Measurements from ENCODE around the gene GSE1. TPM values are rescaled to one million over a fixed set of nuclear protein-coding genes. Genes with fewer than 3 reads are reported as not detected.

GSE1 gene
- total and polyA plus RNA-seq, 9 of the 15 experiments (the other 6 are each of a cell fraction or from before 2014, with no cell fraction given) = 12.2 to 244 (median 57.9) TPM

DNA sequence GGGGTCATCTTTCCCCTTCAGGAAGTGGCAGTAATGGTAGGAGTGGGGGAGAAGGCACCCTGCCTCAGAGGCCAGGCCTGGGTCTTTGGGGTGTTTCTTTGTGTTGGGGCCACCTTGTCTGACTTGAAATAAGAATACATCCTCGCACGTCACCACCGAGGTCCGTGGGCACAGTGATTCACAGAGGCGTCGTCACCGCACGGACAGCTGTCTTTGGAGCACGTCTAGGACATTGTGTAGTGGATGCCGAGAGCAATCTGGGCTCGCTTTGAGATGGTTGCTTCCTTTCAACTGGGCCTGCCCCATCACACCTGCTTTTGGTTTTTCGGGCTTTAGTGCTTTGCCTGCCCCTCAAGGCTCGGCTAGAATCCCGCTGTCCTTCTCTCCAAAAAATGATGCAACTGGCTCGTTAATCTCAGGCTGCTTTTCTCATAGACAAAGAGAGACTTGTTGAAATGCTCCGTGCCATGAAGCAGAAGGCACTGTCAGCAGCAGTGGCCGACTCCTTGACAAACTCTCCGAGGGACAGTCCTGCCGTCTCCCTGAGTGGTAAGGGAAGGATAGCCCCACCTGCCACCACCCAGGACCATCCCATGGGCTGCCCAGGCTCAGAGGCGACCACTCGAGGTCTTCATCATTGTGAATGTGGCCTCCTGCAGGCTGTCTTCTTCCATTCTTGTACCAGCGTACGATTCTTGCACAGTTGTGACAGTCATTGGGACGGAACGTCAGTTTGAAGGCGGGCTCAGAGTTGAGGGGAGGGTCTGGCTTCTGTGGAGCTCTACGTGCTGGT, 51.7 kb downstream of the GSE1 start:
- H3K4me2 ChIP-seq (ENCODE audit: insufficient read depth, low read length) = no peak overlapping the region

More for the DNA sequence above, 51.7 kb downstream of the GSE1 start:
- H3K79me2 ChIP-seq (ENCODE audit: control insufficient read depth, insufficient read depth, low read length) = peaks cover 20% of the 10 kb centered on the region
- TF ChIP-seq STAT5B (CRISPR knock-in tag; IDR thresholded peaks at IDR 0.05) (no peak), TCF3 (CRISPR knock-in tag; IDR thresholded peaks at IDR 0.05) (no peak), ZNF232 (CRISPR knock-in tag; IDR thresholded peaks at IDR 0.05) (no peak), ADNP (tag; IDR thresholded peaks at IDR 0.05) (no peak), HMGN3 (IDR thresholded peaks at IDR 0.05; ENCODE audit: borderline replicate concordance, extremely low read depth, insufficient read length, low read depth, low read length) (no peak), CBX3 (IDR thresholded peaks at IDR 0.05; ENCODE audit: borderline replicate concordance in 1 of 2, low read length in 2 of 2) (no peak)
- TF ChIP-seq, protein P1, sequence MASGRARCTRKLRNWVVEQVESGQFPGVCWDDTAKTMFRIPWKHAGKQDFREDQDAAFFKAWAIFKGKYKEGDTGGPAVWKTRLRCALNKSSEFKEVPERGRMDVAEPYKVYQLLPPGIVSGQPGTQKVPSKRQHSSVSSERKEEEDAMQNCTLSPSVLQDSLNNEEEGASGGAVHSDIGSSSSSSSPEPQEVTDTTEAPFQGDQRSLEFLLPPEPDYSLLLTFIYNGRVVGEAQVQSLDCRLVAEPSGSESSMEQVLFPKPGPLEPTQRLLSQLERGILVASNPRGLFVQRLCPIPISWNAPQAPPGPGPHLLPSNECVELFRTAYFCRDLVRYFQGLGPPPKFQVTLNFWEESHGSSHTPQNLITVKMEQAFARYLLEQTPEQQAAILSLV (tag; IDR thresholded peaks at IDR 0.05) = no peak
- intact Hi-C loops (cut with micrococcal nuclease) (no loop called here), in situ Hi-C loops (cut with MboI) (no loop called here)
- H3K27me3 ChIP-seq (ENCODE audit: control insufficient read depth in 2 of 2, insufficient read depth in 2 of 2, low read length in 2 of 2) = no peaks in the 10 kb centered on the region
- peak; percentile 19 for FAIRE-seq
- H3K27ac ChIP-seq (ENCODE audit: extremely low read depth, low read depth, low read length) = no peak overlapping the region
- peaks cover 99% of the 10 kb centered on the region for H3K36me3 ChIP-seq (ENCODE audit: control insufficient read depth, insufficient read depth, low read length)
- DNase-seq (ENCODE audit: extremely low read depth in 1 of 4, low spot score in 3 of 4) = no peak
- WGBS (ENCODE audit: insufficient coverage, low coverage, missing lambda C conversion rate) = 95% methylated on average over 24 of the region's 27 CpGs
- ATAC-seq = no peak
- no TSS peak for BruUV-seq (replicated peaks)
- H3K4me3 ChIP-seq = no peak overlapping the region
- ChIA-PET POLR2A (no interaction called here), CTCF (ENCODE audit: low intra/inter-chr PET ratio) (no interaction called here)
- no peaks in the 10 kb centered on the region for H3K9me3 ChIP-seq (replicated peaks; ENCODE audit: control insufficient read depth, insufficient read depth, low read depth, low read length)
- no peak overlapping the region for H2AFZ ChIP-seq (ENCODE audit: low read depth, low read length)
- no peaks in the 10 kb centered on the region for H3K9me1 ChIP-seq (ENCODE audit: control insufficient read depth, insufficient read depth, low read length)
- peaks cover 0 to 8% of the 10 kb centered on the region in 2 experiments; a peak in 1 of 5 replicates for H3K4me1 ChIP-seq (replicated peaks in 1 of 2; ENCODE audit: control insufficient read depth in 2 of 2, insufficient read depth in 2 of 2, low read length in 2 of 2)
- 0 out of 4 replicates have a peak overlapping the region, but pooled peaks of 1 of the 2 experiments have one; percentile 20 for H3K9ac ChIP-seq (ENCODE audit: insufficient read depth in 1 of 2, low read depth in 2 of 2, low read length in 2 of 2)
- H4K20me1 ChIP-seq (replicated peaks; ENCODE audit: control insufficient read depth, insufficient read depth, low read length) = peaks cover 27% of the 10 kb centered on the region
